Activated CD8-positive, alpha-beta memory T cell treated with anti-CD3 and anti-CD28 coated beads for 48 hours (primary cell): Measurements from ENCODE around the gene RHBG.
A peak's percentile ranks its signal among the peaks of the same experiment; 100 is the strongest.

Source experiments
- DNase-seq, 3 experiments: peaks; one replicate each; pipeline ENCODE4 v3.0.0-alpha.2; 2020; ENCODE audit warnings: low read depth in 2 of 3, low spot score in 2 of 3

The RHBG gene

GRCh38 chr1:156402331-156403020 is 33.5 kb downstream of the RHBG start:
- DNase-seq: no peak

DNA sequence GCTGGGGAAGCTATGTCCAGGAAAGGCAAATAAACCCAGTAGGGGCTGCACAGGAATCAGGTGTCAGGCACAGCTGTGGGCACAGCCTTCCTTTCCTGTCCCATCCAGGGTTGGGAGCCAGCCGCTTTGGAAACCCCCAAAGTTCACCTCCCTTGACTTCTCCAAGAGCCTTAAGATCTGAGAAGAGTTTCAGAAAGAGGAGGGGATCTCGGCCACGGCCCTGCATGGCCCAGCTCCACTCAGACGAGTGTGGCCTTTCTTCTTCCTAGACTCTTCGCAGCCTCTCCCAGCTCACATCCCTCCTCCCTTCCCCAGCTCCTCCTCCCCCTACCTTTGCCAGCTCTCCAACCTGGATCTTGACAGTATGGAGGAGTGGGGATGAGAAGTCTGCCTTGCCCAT is 36.7 kb downstream of the RHBG start:
- DNase-seq: no peak

GRCh38 chr1:156406251-156406650 is 37.2 kb downstream of the RHBG start:
- DNase-seq: no peak

GRCh38 chr1:156407344-156407743 is 38.3 kb downstream of the RHBG start:
- DNase-seq: no peak

DNA sequence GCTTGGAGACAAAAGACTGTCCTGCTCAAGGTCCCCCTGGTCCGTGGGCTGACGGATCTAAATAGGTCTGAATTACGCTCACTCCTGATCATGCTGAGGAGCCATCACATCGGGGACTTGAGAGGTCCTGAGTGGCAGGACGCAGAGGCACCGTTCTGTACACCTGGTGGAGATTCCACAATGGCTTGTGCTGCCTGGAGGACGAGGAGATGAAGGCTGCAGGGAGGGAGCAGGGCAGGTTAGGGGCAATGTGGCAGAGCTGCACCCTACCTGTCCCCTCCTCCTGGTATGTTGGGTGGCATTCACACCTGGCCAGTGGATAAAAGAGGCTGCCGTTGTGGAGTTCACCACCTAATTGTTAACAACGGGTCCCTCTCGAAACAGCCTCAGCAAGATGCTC is 38.7 kb downstream of the RHBG start:
- no peak for DNase-seq

DNA sequence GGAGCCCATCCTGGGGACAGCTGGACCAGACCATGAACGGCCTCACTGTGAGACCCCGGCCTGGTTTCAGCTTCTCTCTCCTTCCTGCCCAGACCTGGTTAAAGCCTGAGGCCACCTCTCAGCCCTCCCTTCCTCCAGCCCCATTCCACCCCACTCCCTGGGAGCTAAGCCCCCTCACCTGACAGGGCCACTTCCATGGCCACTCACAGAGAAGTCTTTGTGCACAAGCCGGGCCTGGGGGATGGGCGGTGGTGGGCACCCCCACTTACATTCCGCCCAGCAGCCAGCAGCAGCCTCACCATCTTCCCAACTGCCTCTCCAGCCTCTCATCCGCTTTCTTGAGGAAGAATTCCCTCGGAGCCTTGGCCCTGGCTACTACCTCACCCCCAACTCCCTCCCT is 40.4 kb downstream of the RHBG start:
- no peak for DNase-seq

GRCh38 chr1:156410238-156410637 is 41.2 kb downstream of the RHBG start:
- no peak for DNase-seq

DNA sequence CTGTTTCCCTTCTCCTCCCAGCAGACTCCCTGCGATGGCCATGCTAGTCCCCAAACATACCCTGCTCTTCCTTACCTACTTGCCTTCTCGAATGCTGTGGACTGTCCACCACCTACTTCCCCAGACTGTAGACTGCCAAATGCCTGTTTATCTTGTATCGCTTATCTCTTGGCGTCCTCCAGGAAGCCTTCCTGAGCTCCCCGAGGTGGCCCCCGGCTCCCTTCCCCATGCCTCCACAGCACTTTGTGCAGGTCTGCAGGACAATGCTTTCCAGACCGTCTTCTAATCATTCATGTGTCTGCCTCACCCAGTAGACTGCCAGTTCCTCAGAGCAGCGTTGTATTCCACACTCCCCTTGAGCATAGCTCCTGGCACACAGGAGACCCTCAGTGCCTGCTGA is 41.7 kb downstream of the RHBG start:
- no peak for DNase-seq

DNA sequence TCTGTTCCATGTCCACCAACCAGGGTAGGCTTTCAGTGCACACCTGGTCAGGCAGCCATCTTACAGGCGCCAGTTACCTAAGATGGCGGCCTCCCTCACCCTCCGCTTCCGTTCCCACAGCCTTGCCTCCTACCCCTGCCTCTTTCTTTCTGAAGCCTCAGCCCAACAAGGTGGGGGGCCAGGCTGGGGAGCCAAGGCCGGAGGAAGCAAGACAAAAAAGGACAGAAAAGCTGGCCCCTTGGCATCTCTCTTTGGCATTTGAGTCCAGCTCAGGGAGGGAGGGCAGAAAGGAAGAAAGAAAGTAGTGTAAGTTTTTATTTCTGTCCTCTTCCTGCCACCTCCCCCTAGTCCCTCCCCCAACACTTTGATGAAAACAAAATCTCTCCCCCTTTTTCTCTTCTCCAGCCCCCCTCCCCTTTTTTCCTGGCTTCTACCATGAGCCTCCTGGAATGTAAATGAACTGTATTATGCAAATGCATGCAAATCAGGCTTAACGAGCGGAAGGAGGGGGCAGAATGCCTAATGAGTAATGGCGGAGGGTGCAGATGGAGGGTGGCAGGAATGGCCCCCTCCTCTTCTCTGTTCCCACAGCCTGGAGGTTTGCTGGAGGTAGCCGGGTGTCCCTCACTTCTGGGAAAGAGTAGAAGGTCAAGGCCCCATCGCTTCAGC is 43.8 kb downstream of the RHBG start:
- DNase-seq: no peak

DNA sequence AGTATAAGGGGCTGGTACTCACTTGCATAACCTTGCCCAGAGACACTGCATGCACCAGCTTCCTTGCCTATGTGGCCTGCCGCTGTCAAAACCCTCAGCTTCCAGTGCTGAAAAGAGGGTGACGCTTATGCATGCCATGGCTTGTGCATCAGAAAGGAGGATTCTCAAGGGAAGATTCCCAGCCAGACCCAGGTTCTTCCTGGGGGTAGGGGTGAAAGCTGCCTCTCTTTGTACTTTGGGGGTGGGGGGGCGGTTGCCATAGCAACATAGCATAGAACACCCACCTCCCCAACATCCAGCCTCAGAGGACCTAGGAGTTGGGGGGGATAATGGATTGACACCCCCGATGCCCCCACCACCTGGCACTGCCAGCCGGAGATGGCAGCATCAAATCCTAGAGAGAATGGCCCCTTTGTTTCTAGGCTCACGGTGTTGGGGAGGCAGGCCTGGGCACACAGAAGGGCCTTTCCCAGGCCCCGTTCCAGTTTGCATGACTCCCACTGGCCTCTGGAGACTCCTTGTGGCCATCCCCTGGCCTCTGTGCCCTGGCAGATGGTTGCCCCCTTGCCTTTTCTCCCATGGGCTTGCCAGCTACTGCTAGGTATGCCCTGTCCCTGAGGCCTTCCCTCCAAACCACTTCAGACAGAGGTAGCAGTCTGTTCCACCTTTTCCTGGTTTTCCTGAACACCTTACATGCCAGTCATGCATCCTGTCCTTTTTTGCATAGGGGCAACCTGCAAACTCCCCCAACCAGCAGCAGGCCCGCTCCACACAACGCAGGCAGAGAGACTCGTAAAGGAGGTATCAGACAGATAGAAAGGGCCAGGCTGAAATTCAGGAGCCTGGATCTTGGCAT is 44.6 kb downstream of the RHBG start:
- no peak for DNase-seq

- DNase-seq: no peak
Measured at GRCh38 chr1:156414461-156415064, 45.6 kb downstream of the RHBG start.

- no peak for DNase-seq
Measured at GRCh38 chr1:156416993-156417392, 48.0 kb downstream of the RHBG start.

DNA sequence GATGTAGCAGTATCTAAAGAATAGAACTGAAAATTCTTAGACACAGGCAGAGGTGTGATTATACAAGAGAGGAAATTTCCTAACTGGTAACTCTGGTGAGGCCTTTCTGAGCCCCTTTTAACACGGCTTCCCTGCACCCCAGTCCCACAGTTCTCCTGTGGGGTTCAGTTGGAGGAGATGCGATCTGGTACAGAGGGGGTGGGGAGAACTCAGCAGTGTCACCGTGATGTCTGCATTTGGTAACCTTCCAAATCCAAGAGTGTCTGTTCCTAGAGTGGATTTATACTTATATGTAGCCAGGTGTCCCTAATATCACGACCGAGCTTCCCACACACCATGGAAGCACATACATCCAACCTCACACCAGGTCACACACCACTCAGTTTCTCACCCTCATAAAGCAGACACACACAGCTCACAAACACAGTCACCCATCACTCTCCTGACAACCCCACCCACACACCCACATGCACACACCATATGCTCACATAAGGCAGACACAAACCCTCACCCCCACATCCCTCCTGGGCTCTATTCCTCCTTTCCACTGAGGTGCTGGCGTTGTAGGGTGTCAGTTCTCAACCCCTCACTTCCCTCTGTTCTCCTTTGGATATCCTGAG is 48.5 kb downstream of the RHBG start:
- no peak for DNase-seq

- DNase-seq: no peak
Measured at GRCh38 chr1:156418416-156419070, 49.5 kb downstream of the RHBG start.

GRCh38 chr1:156419854-156420204 is 50.8 kb downstream of the RHBG start:
- no peak for DNase-seq

DNA sequence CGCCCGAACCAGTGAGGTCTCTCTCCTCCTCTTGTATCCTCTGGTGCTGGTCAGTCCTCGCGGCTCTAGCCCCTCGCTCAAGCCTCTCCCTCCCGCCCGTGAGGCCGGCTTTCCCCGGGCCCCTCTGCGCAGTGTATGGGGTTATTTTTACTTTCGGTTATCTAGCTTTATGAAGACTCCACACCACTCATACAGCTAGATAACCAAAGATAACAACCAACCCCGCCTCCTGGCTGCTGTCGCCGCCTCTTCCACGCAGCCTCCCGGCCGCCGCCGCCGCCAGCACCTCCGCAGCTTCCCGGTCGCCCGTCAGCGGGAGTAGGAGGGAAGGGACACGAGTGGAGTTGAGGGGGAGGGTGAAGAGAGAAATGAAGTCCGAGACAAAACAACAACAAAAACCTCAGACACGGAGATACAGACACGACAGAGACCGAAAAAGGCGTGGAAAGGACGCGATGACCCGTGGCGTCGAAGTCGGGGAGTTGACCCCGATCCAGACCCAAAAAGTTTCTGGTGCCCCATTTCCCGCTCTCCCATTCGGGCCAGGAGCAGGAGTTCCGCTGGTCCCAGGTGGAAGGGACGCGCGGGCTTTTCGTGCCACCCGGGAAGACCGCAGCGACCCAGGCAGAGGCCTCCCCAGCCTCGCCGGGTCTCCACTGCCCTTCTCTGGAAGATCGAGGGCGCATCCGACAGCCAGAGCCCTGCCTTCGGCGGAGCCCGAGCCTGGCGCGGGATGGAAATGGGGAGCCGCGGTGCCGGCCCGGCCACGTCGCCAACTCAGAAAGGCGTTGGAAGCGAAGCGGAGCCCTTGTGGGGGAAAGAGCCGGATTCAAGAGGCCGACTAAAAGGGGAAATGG is 51.4 kb downstream of the RHBG start:
- DNase-seq: no peak

GRCh38 chr1:156421062-156421938 is 52.3 kb downstream of the RHBG start:
- DNase-seq: peak; percentile 40 to 57 (median 49)

- no peak for DNase-seq
Measured at GRCh38 chr1:156421939-156422601, 53.1 kb downstream of the RHBG start.
